Transverse colon (tissue), 4 donors: ENCODE data around the gene TNNC1. TPM values are rescaled to one million over a fixed set of nuclear protein-coding genes. Genes with fewer than 3 reads are reported as not detected.

Experiments used
- DNase-seq: peaks from one replicate; pipeline ENCODE4 v3.0.0-alpha.2; 2019
- H3K27ac ChIP-seq, 4 donors: fragments of 200-600 bp; sonication (generic); 2 replicates each; pipeline ENCODE4 v1.5.1; 2016 to 2018; ENCODE audit warnings: inconsistent platforms in 4 of 4
- H3K27me3 ChIP-seq: fragments of 200-600 bp; sonication (generic); 2 replicates; pipeline ENCODE4 v1.5.1; 2017; ENCODE audit warnings: inconsistent platforms
- H3K36me3 ChIP-seq, 4 donors: fragments of 200-600 bp; sonication (generic); 2 replicates each; pipeline ENCODE4 v1.5.1; 2017 to 2019; ENCODE audit warnings: inconsistent platforms in 4 of 4
- H3K4me1 ChIP-seq, 4 donors: fragments of 200-600 bp; sonication (generic); 2 replicates each; pipeline ENCODE4 v1.5.1; 2017 to 2020; ENCODE audit warnings: inconsistent platforms in 4 of 4
- H3K4me3 ChIP-seq, 4 donors: fragments of 200-600 bp; sonication (generic); 1 replicate in 1 of 4; 2 replicates in 3 of 4; pipeline versions ENCODE4 v1.5.1 to v1.6.1; 2017 to 2019; ENCODE audit warnings: inconsistent platforms in 4 of 4
- H3K9me3 ChIP-seq, 2 donors: fragments of 200-600 bp; sonication (generic); 2 replicates each; pipeline ENCODE4 v1.5.1; 2017 to 2019; ENCODE audit warnings: inconsistent platforms in 2 of 2
- CTCF ChIP-seq, 5 experiments: fragments of 200-600 bp in 3 of 5; fragments of 450-650 bp in 2 of 5; sonication (generic) in 3 of 5; IDR thresholded peaks; 1 replicate in 2 of 5; 2 replicates in 3 of 5; pipeline ENCODE4 v1.5.1; 2016 to 2017; ENCODE audit warnings: antibody characterized with exemption in 5 of 5, inconsistent platforms in 3 of 5, mild to moderate bottlenecking in 2 of 5, moderate library complexity in 1 of 5
- EP300 ChIP-seq: sonication (generic); formaldehyde crosslinking; IDR thresholded peaks from one replicate; pipeline ENCODE4 v1.6.1; 2017; ENCODE audit warnings: antibody characterized with exemption, low read depth
- POLR2A ChIP-seq: fragments of 450-650 bp; IDR thresholded peaks from one replicate; pipeline ENCODE4 v1.6.1; 2016; ENCODE audit warnings: antibody characterized with exemption, mild to moderate bottlenecking, moderate library complexity
- POLR2AphosphoS5 ChIP-seq, 3 donors: sonication (generic); formaldehyde crosslinking; IDR thresholded peaks; one replicate each; pipeline ENCODE4 v1.6.1; 2016; ENCODE audit warnings: antibody characterized with exemption in 3 of 3
- WGBS, 2 donors: methylation state at CpG; one replicate each; pipeline ENCODE4 v1.1.5; 2018; ENCODE audit warnings: low coverage in 1 of 2; 5-methylcytosine and 5-hydroxymethylcytosine counted together
- in situ Hi-C, 4 donors: fragments of 200-750 bp; cut with MboI; loops; one replicate each; pipeline versions ENCODE4 v1.15.0 to v1.15.1; 2017; ENCODE audit warnings: low sequenced_read_pairs in 3 of 4, low pct_ligation_motif_present in 1 of 4, low pct_unique_long_range_greater_than_20kb in 1 of 4
- intact Hi-C: fragments of 100-400 bp; cut with DNase I; formaldehyde crosslinking; loops from one replicate; pipeline ENCODE4 v1.15.1; 2023; ENCODE audit warnings: low total_unique reads
- total RNA-seq, 4 donors: library from RNA; depleted of rRNA; stranded (reverse); fragments of >200 nt; gene quantifications; one replicate each; pipeline ENCODE4 v1.1.0, GENCODE V29; 2016

The TNNC1 gene
- total RNA-seq, 4 donors from 2014 or later: 7.1 to 10.4 TPM; not detected in 2

GRCh38 chr3:52437326-52438103 is 16.3 kb downstream of the TNNC1 start:
- intact Hi-C loops (no loop called here), in situ Hi-C loops (no loop called here)
- DNase-seq: peak; percentile 69
- H3K4me3 ChIP-seq: no peak overlapping the region
- TF ChIP-seq POLR2AphosphoS5 (IDR thresholded peaks at IDR 0.05) (no peak), CTCF (IDR thresholded peaks at IDR 0.05) (no peak), EP300 (no peak), POLR2A (no peak)
- no peaks in the 10 kb centered on the region for H3K27me3 ChIP-seq
- no peaks in the 10 kb centered on the region for H3K9me3 ChIP-seq
- WGBS, 2 donors: 72% methylated on average over 7 of the region's 15 CpGs; no CpG with 5 or more reads in 1 of the 2 donors
- no peaks in the 10 kb centered on the region for H3K36me3 ChIP-seq
- peaks cover 0 to 10% (median 2%) of the 10 kb centered on the region in 4 donors for H3K4me1 ChIP-seq
- no peak overlapping the region for H3K27ac ChIP-seq

DNA sequence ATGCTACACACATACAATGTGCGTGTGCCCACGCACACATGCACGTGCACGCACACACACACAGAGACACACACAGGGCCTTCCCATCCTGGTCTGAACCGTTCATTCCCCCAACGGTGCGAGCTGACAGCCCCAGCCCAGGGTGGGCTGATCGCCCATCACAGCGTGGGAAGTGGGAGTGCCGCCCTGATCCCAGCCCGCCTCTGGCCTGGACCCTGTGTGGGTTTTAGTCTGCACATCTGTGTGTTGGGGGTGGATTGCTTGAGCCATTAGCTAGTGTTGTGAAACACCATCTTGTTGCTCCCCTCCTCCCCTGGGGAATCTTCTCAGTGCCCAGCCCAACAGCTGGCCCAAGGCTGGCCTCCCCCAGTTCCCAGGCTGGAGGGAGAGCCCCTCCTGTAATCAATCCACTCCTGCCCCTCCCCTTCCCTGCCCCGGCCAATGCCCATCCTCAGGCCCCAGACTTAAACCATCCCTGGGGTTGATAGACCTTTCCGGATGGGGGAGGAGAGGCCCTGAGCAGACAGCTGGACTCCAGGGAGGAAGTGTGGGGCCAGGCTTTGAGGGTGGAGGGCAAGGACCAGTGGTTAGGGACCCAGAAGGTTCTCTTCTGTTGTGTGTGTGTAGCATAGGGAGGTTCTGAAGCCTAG is 17.2 kb downstream of the TNNC1 start:
- DNase-seq: no peak
- no peak overlapping the region for H3K27ac ChIP-seq

DNA sequence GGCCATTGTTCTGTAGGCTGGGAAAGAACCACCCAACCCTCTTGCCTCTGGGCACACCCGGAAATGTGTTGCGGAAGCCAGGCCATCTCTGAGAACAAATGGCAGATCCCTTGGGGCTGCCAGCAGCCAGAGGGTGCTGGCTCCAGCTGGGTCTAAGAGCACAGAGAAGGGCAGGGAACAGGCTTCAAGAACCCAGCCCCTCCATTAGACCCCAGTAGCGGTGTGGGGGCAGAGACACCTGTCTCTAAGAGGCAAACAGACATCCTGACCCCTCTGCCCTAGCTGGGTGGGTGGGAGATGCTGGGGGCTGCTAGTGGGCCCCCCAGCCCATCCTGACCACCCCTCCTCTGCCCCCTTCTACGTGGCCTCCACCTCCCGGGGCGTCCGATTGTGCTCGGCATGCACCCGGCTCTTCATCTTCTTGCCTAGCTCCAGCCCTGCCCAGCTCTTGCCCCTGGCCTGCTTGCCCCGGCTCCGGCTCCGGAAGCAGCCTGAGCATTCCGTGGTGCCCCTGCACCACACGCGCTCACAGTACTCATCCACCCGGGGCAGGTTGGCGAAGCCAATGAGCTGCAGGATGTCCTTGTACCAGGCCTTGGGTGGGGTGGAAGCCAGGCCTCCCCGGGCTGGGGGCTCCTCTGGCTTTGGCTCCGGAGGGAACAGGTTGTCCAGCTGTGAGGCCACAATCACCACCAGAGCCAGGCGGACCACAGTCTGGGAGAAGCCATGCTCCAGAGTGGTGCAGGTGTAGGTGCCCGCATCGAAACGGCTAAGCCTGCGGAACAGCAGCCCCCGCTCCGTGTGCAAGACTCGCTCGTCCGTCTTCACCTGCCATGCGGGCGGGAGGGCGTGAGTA is 18.4 kb downstream of the TNNC1 start:
- intact Hi-C loops (no loop called here), in situ Hi-C loops (no loop called here)
- Histone ChIP-seq H3K4me3 (no peak overlapping the region), H3K4me1 (peaks cover 0 to 10% (median 2%) of the 10 kb centered on the region in 4 donors), H3K27me3 (no peaks in the 10 kb centered on the region), H3K36me3 (no peaks in the 10 kb centered on the region), H3K27ac (no peak overlapping the region), H3K9me3 (no peaks in the 10 kb centered on the region)
- no peak for DNase-seq
- TF ChIP-seq POLR2AphosphoS5 (IDR thresholded peaks at IDR 0.05) (no peak), POLR2A (no peak), CTCF (IDR thresholded peaks at IDR 0.05) (no peak), EP300 (no peak)
- WGBS, 2 donors: 94% methylated on average over 29 of the region's 32 CpGs; no CpG with 5 or more reads in 1 of the 2 donors

More for the DNA sequence above, 17.2 kb downstream of the TNNC1 start:
- 90% methylated on average over 13 of the region's 13 CpGs; no CpG with 5 or more reads in 1 of the 2 donors for WGBS, 2 donors
- Histone ChIP-seq H3K36me3 (no peaks in the 10 kb centered on the region), H3K27me3 (no peaks in the 10 kb centered on the region), H3K4me1 (peaks cover 0 to 10% (median 2%) of the 10 kb centered on the region in 4 donors), H3K4me3 (no peak overlapping the region), H3K9me3 (no peaks in the 10 kb centered on the region)
- in situ Hi-C loops (no loop called here), intact Hi-C loops (no loop called here)
- TF ChIP-seq EP300 (no peak), POLR2A (no peak), CTCF (IDR thresholded peaks at IDR 0.05) (no peak), POLR2AphosphoS5 (IDR thresholded peaks at IDR 0.05) (no peak)
